Osteocyte (in vitro differentiated cells): ENCODE results near the gene STRN. TPM values are rescaled to one million over a fixed set of nuclear protein-coding genes. Genes with fewer than 3 reads are reported as not detected.

Experiments used
- DNase-seq: peaks from one replicate; pipeline ENCODE4 v3.0.0; 2021; ENCODE audit warnings: mixed read lengths; ENCODE audit not compliant: unreplicated experiment; ENCODE audit errors: extremely low spot score
- H3K27ac Mint-ChIP-seq: one replicate; pipeline ENCODE4 v1.8.0; 2021; ENCODE audit warnings: mild to moderate bottlenecking, mixed read lengths; ENCODE audit not compliant: unreplicated experiment
- H3K27me3 Mint-ChIP-seq: one replicate; pipeline ENCODE4 v1.8.0; 2021; ENCODE audit warnings: mixed read lengths; ENCODE audit not compliant: unreplicated experiment
- H3K36me3 Mint-ChIP-seq: one replicate; pipeline ENCODE4 v1.8.0; 2021; ENCODE audit warnings: mixed read lengths; ENCODE audit not compliant: unreplicated experiment
- H3K4me1 Mint-ChIP-seq: one replicate; pipeline ENCODE4 v1.8.0; 2021; ENCODE audit warnings: mixed read lengths; ENCODE audit not compliant: unreplicated experiment
- H3K4me3 Mint-ChIP-seq: one replicate; pipeline ENCODE4 v1.8.0; 2021; ENCODE audit warnings: mild to moderate bottlenecking, moderate library complexity, mixed read lengths; ENCODE audit not compliant: unreplicated experiment
- H3K9me3 Mint-ChIP-seq: one replicate; pipeline ENCODE4 v1.8.0; 2021; ENCODE audit warnings: mixed read lengths; ENCODE audit not compliant: unreplicated experiment
- total RNA-seq: library from RNA; stranded (reverse); gene quantifications from 2 replicates; pipeline ENCODE4 v1.2.1, GENCODE V29; 2021
- TF ChIP-seq, protein P1 (sequence below): fragments of 200-600 bp; sonication (generic); IDR thresholded peaks from 2 replicates; pipeline ENCODE4 v1.5.0; 2021; ENCODE audit warnings: antibody characterized with exemption, mild to moderate bottlenecking, moderate library complexity

The STRN gene
- total RNA-seq, 1 donor from 2014 or later, result 27.2 TPM

DNA sequence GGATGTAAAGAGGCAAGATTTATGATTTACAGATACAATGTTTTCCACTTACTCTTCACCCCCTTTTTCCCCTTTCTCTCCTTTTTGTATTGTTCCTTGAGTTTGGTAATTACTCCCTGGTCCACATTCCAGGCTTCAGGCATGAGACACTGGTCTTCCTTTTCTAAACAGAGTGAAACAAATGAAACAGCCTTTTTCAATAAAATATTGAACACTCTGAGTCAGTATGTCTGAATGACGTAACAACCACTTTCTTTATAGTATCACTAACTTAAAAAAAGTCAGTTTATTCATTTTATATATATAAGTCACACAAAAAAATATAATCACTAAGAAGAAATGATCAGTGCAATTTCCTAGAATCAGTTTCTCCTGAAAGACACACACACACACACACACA lies 79.7 kb downstream of the STRN start:
- H3K4me1 Mint-ChIP-seq, result peaks cover 16% of the 10 kb centered on the region
- H3K27ac Mint-ChIP-seq, result no peak overlapping the region
- DNase-seq, result no peak
- H3K9me3 Mint-ChIP-seq, result no peaks in the 10 kb centered on the region
- H3K27me3 Mint-ChIP-seq, result no peaks in the 10 kb centered on the region
- H3K4me3 Mint-ChIP-seq, result no peak overlapping the region
- H3K36me3 Mint-ChIP-seq, result peaks cover 11% of the 10 kb centered on the region
- TF ChIP-seq, protein P1, sequence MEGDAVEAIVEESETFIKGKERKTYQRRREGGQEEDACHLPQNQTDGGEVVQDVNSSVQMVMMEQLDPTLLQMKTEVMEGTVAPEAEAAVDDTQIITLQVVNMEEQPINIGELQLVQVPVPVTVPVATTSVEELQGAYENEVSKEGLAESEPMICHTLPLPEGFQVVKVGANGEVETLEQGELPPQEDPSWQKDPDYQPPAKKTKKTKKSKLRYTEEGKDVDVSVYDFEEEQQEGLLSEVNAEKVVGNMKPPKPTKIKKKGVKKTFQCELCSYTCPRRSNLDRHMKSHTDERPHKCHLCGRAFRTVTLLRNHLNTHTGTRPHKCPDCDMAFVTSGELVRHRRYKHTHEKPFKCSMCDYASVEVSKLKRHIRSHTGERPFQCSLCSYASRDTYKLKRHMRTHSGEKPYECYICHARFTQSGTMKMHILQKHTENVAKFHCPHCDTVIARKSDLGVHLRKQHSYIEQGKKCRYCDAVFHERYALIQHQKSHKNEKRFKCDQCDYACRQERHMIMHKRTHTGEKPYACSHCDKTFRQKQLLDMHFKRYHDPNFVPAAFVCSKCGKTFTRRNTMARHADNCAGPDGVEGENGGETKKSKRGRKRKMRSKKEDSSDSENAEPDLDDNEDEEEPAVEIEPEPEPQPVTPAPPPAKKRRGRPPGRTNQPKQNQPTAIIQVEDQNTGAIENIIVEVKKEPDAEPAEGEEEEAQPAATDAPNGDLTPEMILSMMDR, result no peak

DNA sequence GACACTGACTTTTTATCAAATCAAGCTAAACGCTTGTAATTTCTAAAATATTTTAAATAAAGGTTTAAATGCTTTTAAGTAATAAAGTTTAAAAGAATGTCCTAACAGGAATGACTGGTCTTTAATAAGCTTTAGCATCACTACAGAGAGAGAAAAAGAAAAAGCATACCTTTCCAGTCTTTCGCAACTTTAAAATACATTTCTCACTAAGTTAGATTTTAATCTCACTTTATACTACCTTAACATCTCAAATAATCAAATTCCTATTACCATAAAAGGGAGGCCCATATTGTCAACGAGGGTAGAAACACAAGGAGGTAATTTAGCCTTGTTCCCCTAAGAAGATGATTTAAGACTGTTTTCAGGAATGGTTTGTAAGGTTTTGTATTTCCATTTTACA lies 80.7 kb downstream of the STRN start:
- DNase-seq, result no peak
- H3K4me3 Mint-ChIP-seq, result no peak overlapping the region
- H3K4me1 Mint-ChIP-seq, result peaks cover 15% of the 10 kb centered on the region
- H3K36me3 Mint-ChIP-seq, result peaks cover 14% of the 10 kb centered on the region
- H3K27me3 Mint-ChIP-seq, result no peaks in the 10 kb centered on the region
- H3K9me3 Mint-ChIP-seq, result no peaks in the 10 kb centered on the region
- no peak overlapping the region for H3K27ac Mint-ChIP-seq
- TF ChIP-seq, protein P1, result no peak

DNA sequence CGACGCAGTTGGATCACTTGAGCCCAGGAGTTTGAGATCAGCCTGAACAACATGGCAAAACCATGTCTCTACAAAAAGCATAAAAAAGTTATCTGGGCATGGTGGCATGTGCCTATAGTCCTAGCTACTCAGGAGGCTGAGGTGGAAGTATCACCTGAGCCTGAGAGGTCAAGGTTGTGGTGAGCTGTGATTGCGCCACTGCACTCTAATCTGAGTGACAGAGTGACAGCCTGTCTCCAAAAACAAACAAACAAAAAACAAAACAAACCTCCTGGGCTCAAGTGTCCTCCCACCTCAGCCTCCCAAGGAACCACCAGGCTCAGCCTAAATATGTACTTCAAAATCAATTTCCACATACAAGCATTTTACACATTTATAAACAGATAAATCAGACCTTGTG lies 83.8 kb downstream of the STRN start:
- no peaks in the 10 kb centered on the region for H3K27me3 Mint-ChIP-seq

DNA sequence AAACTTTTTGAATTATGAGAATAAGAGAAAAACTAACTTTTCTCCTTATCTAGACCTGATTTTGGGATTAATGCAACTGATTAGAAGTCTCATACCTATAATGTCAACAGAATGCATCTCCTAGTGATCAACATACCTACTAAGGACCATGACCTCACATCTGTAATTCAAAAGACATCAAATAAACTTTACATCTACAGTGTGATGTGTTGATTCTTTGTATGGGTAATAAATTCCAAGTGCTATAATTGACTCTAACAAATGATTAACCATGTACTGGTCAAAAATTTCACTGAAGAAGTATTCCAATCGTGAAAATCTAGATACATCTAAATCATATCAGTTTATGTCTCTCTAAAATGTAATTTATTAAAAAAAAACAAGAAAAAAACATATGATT lies 84.5 kb downstream of the STRN start:
- H3K4me1 Mint-ChIP-seq, result no peaks in the 10 kb centered on the region
- H3K4me3 Mint-ChIP-seq, result no peak overlapping the region
- H3K27me3 Mint-ChIP-seq, result no peaks in the 10 kb centered on the region
- TF ChIP-seq, protein P1, result no peak
- no peaks in the 10 kb centered on the region for H3K9me3 Mint-ChIP-seq
- no peak overlapping the region for H3K27ac Mint-ChIP-seq
- peaks cover 21% of the 10 kb centered on the region for H3K36me3 Mint-ChIP-seq
- no peak for DNase-seq

More for the DNA sequence above, 83.8 kb downstream of the STRN start:
- TF ChIP-seq, protein P1, result no peak
- no peaks in the 10 kb centered on the region for H3K9me3 Mint-ChIP-seq
- H3K4me1 Mint-ChIP-seq, result no peaks in the 10 kb centered on the region
- H3K36me3 Mint-ChIP-seq, result peaks cover 16% of the 10 kb centered on the region
- H3K4me3 Mint-ChIP-seq, result no peak overlapping the region
- no peak overlapping the region for H3K27ac Mint-ChIP-seq
- DNase-seq, result no peak

DNA sequence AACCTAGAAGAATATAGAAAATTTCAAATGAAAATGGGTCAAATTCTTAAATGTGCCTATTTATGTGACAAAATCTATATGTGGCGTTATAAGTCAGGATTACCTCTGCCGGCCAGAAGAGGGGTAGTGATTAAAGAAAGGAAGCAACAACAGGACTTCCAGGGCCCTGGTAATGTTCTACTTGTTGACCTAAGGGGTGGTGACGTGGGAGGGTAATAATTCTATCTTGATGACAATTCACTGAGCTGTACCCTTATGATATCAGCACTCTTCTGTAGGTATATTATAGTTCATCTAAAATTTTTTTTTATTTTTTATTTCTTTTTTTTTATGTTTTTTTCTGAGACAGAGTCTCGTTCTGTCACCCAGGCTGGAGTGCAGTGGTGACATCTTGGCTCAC lies 87.9 kb downstream of the STRN start:
- H3K9me3 Mint-ChIP-seq, result peaks cover 11% of the 10 kb centered on the region
- H3K27me3 Mint-ChIP-seq, result no peaks in the 10 kb centered on the region
- H3K27ac Mint-ChIP-seq, result no peak overlapping the region
- no peak overlapping the region for H3K4me3 Mint-ChIP-seq
- H3K36me3 Mint-ChIP-seq, result peaks cover 41% of the 10 kb centered on the region
- TF ChIP-seq, protein P1, result no peak
- no peaks in the 10 kb centered on the region for H3K4me1 Mint-ChIP-seq
- no peak for DNase-seq
